GM19023 (cell line): ENCODE measurements around the gene TTC19.
"Not testable (repeated sequence)": the region's sequence is repeated elsewhere in the genome, so short reads cannot be mapped to it uniquely, and the experiment has no call there.

Source experiments
- ATAC-seq: cut with Tn5 transposase; IDR thresholded peaks from one replicate; pipeline ENCODE4 v1.9.1; 2021; ENCODE audit warnings: mild to moderate bottlenecking, moderate library complexity; ENCODE audit not compliant: unreplicated experiment

Gene TTC19

DNA sequence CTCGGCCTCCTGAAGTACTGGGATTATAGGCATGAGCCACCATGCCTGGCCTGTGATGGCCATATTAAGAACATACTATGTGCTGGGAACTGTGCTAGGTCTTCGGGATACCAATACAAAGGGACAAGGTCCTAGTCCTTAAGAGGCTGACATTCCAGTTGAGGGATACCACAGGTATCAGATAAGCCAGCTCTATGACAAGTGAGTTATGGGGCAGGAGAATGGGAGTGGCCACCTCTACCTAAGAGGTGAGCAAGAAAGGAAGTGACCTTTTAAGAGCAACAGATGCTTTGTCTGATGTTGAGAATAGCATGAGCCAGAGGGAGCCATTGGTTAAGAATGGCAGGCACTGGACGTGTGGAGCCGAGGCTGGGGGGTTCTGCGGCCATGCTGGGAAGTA, 27.7 kb upstream of the TTC19 start:
- ATAC-seq, result no peak

DNA sequence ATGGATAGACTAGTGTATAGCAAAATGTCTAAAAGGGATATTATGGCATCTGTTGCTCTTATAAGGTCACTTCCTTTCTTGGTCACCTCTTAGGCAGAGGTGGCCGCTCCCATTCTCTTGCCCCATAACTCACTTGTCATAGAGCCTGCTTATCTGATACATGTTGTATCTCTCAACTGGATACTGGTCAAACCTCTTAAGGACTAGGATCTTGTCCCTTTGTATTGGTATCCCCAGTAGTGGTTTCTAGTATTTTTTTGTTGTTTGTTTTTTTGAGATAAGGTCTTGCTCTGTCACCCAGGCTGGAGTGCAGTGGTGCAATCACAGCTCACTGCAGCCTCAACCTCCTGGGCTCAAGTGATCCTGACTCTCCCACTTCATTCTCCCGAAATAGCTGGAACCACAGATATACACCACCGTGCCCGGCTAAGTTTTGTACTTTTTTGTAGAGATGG, 27.1 kb upstream of the TTC19 start:
- ATAC-seq, result no peak

- ATAC-seq, result no peak
Measured at GRCh38 chr17:15973016-15973415, 26.6 kb upstream of the TTC19 start.

GRCh38 chr17:15973834-15974233, 25.8 kb upstream of the TTC19 start:
- no peak for ATAC-seq

DNA sequence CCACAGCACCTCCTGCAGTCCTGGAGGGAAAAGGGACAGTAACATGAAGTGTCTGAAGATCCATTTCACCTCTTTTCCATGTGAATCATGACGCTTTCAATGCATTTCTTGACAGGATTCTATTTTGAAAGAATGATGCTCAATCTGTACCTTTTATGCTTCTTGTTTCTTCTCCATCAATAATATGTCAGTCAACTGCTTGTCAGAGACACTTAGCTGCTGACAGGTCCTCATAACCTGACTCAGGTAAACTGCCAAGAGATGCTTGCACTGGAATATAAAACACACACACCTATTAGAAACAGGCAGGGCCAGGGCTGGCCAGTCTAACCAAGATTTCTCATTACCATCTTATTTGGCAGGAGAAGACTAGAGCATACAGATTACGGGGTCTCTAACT, 21.7 kb upstream of the TTC19 start:
- no peak for ATAC-seq

- ATAC-seq, result no peak
Measured at GRCh38 chr17:15978606-15979005, 21.0 kb upstream of the TTC19 start.

DNA sequence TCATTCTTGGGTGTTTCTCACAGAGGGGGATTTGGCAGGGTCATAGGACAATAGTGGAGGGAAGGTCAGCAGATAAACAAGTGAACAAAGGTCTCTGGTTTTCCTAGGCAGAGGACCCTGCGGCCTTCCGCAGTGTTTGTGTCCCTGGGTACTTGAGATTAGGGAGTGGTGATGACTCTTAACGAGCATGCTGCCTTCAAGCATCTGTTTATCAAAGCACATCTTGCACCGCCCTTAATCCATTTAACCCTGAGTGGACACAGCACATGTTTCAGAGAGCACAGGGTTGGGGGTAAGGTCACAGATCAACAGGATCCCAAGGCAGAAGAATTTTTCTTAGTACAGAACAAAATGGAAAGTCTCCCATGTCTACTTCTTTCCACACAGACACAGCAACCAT, 20.6 kb upstream of the TTC19 start:
- ATAC-seq, result not testable (repeated sequence)

GRCh38 chr17:15981208-15981607, 18.4 kb upstream of the TTC19 start:
- no peak for ATAC-seq

DNA sequence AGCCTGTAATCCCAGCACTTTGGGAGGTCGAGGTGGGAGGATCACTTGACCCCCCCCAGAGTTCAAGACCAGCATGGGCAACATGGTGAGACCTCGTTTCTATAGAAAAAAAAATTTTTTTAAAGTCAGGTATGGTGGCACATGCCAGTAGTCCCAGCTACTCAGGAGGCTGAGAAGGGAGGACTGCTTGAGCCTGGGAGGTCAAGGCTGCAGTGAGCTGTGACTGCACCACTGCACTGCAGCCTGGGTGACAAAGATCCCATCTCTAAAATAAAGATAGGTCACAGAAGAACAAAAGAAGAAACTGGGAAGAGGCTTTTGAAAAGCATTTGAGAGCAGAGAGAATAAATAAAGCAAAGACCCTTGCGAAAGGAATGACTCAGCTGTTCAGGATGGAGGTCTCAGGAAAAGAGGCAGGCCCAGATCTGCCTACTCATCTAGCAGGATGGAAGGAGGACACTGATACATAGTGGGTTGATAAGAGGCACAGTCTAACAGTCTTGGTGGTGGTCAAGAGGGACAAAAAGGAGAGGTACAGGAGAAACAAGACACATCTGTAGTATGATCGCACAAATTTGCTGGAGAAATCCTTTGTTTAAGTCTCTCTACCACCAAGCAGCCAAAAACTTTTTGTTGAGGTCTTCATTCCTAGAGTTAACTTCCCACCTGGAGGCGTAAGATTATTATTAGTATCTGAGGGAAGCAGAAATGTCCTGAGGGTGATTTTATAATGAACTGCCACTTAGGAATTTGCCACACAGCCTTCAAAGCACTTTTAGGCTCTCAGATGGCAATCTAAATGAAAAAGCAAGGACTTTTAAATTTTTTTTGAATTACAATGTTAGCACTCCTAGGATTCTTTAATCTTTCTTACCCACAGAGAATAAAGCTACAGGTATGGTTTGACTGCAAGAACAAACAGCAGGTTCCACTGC, 17.7 kb upstream of the TTC19 start:
- no peak for ATAC-seq

GRCh38 chr17:15996322-15996721, 3.3 kb upstream of the TTC19 start:
- ATAC-seq, result no peak

GRCh38 chr17:15998031-15998562, 1.5 kb upstream of the TTC19 start:
- ATAC-seq, result no peak

DNA sequence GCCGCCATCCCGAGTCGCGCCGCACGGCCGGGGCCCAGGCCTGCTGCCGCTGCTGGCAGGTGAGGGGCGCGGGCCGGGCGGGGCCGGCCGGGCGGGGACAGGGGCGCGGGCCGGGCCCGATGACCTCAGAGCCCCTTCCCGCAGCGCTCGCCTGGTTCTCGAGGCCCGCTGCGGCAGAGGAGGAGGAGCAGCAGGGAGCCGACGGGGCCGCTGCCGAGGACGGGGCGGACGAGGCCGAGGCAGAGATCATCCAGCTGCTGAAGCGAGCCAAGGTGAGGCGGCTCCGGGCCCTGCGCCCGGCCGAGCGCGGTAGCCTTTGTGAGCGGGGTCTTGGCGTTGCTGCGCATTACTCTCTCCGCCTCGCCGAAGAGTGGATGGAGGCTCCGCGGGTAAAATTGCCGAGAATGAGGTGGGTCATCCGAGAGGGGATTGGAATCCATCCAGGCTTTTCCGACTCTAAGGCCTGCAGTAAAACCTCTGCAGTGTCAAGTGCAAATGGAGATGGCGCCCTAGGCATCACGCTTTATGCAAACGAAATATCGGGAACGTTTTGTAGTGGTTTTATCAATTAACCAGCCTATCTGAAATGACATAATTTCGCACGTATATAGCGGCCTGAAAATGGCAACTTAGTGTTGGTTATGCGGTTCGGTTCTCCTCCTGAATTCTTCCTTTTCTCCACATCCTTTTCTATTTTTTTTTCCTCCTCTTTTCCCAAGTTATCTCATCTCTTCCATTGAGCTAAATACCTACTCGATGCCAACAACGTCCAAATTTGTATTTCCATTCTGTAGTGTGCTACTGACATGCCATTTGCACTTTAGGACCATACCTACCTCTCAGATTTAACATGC, 577 bp downstream of the TTC19 start:
- peak; percentile 34 for ATAC-seq

GRCh38 chr17:16001226-16001897, 1.7 kb downstream of the TTC19 start:
- ATAC-seq, result no peak

- ATAC-seq, result no peak
Measured at GRCh38 chr17:16002708-16003260, 3.2 kb downstream of the TTC19 start.

GRCh38 chr17:16003841-16004240, 4.2 kb downstream of the TTC19 start:
- ATAC-seq, result no peak

GRCh38 chr17:16005636-16006035, 6.0 kb downstream of the TTC19 start:
- no peak for ATAC-seq

- ATAC-seq, result no peak
Measured at GRCh38 chr17:16007439-16007838, 7.8 kb downstream of the TTC19 start.

GRCh38 chr17:16013943-16014407, 14.4 kb downstream of the TTC19 start:
- no peak for ATAC-seq

GRCh38 chr17:16019347-16019746, 19.7 kb downstream of the TTC19 start:
- ATAC-seq, result no peak

DNA sequence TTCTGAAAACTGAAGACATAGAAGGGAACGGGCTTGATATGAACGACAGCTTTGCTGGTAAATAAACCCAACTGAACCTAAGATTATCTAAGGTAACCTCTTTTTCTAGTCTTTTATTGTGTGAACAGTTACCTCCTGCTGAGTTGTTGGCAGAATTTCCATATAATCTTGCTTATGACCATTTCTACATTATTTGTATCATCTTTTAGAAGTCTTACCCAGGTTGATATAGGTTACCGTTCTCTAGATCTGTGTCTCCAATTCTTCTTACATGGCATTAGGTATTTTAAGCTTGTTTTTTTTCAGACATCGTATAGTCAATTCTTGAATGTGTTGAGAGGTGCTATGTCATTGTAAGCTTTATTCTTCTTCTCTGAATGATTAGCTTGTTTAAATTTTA, 24.3 kb downstream of the TTC19 start:
- ATAC-seq, result no peak

DNA sequence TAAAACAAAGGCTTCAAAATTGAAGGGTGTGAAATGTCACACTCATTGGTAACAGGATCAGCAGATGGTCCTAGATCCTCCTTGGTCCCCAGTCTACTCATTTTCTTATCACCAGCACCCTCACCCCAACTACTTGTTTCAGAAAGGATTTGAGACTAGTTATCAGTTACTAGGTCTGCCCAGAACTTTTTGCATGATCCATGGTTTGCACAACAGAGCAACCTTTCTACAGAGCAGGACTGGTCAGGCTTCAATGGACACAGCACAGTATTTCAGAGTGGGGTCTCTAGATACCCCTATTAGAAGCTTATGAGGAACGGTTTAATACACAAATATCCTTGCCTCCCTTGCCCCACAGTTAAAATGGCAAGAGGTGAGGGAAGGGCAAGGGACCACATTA, 25.6 kb downstream of the TTC19 start:
- no peak for ATAC-seq
